SK-N-SH (cell line): ENCODE measurements around the gene SLC12A9. TPM values are rescaled to one million over a fixed set of nuclear protein-coding genes. Genes with fewer than 3 reads are reported as not detected.
A peak's percentile ranks its signal among the peaks of the same experiment; 100 is the strongest.

Experiments used
- CTCF ChIA-PET: fragments of 300-600, 350-600 bp; formaldehyde crosslinking; extraction: SDS; loops from one replicate; lab custom pipeline; 2021; lab: Yijun Ruan, JAX
- POLR2A ChIA-PET: fragments of 350-600 bp; sonication (Branson Sonifier 250); formaldehyde crosslinking; extraction: SDS; loops from one replicate; lab custom pipeline; 2020; ENCODE audit warnings: antibody characterized with exemption, inconsistent platforms; lab: Yijun Ruan, JAX
- DNase-seq: peaks from one replicate; pipeline ENCODE4 v3.0.0; 2012
- H2AFZ ChIP-seq: fragments of 200-600 bp; sonication (generic); 2 replicates; pipeline ENCODE4 v1.8.1; 2016; ENCODE audit warnings: antibody characterized with exemption, mild to moderate bottlenecking, low read depth
- H3F3A ChIP-seq: fragments of 200-600 bp; sonication (generic); replicated peaks from 2 replicates; pipeline ENCODE3; 2016; ENCODE audit warnings: antibody characterized with exemption, mild to moderate bottlenecking; ENCODE audit not compliant: insufficient read depth
- H3K27ac ChIP-seq, 2 experiments: fragments of 200-500 bp in 1 of 2; fragments of 200-600 bp in 1 of 2; sonication (Bioruptor generic) in 1 of 2; sonication (generic), shearing (Covaris generic) in 1 of 2; 2 replicates each; pipeline versions ENCODE4 v1.5.1 to v1.6.1; 2014 to 2016; ENCODE audit warnings: low read depth in 2 of 2, inconsistent platforms in 1 of 2, low read length in 1 of 2, mild to moderate bottlenecking in 1 of 2, mixed read lengths in 1 of 2
- H3K27me3 ChIP-seq: fragments of 200-600 bp; sonication (generic), shearing (Covaris generic); 2 replicates; pipeline ENCODE4 v1.6.1; 2016; ENCODE audit warnings: mixed run types; ENCODE audit not compliant: insufficient read depth
- H3K36me3 ChIP-seq, 2 experiments: fragments of 200-500 bp in 1 of 2; fragments of 200-600 bp in 1 of 2; sonication (Bioruptor generic) in 1 of 2; sonication (generic) in 1 of 2; replicated peaks in 1 of 2; 2 replicates each; pipeline versions ENCODE3 to v1.5.1; 2014 to 2016; ENCODE audit warnings: low read length in 1 of 2, mild to moderate bottlenecking in 1 of 2; ENCODE audit not compliant: insufficient read depth in 2 of 2, control insufficient read depth in 1 of 2
- H3K4me1 ChIP-seq, 2 experiments: fragments of 200-500 bp in 1 of 2; fragments of 200-600 bp in 1 of 2; sonication (Bioruptor generic) in 1 of 2; sonication (generic), shearing (Covaris generic) in 1 of 2; 2 replicates each; pipeline versions ENCODE4 v1.5.1 to v1.6.1; 2014 to 2016; ENCODE audit warnings: low read depth in 1 of 2, low read length in 1 of 2, mixed run types in 1 of 2; ENCODE audit not compliant: insufficient read depth in 2 of 2, control insufficient read depth in 1 of 2
- H3K4me2 ChIP-seq: fragments of 200-600 bp; sonication (generic), shearing (Covaris generic); 2 replicates; pipeline ENCODE4 v1.6.1; 2017; ENCODE audit warnings: mixed run types
- H3K4me3 ChIP-seq, 2 experiments: fragments of 200-500 bp in 1 of 2; fragments of 200-600 bp in 1 of 2; sonication (Bioruptor generic) in 1 of 2; sonication (generic), shearing (Covaris generic) in 1 of 2; 2 replicates each; pipeline versions ENCODE4 v1.5.1 to v1.8.1; 2014 to 2016; ENCODE audit warnings: low read depth in 2 of 2, inconsistent platforms in 1 of 2, low read length in 1 of 2, mild to moderate bottlenecking in 1 of 2, mixed read lengths in 1 of 2, moderate library complexity in 1 of 2
- H3K79me2 ChIP-seq: fragments of 200-600 bp; sonication (generic); 2 replicates; pipeline ENCODE4 v1.8.1; 2017; ENCODE audit warnings: mild to moderate bottlenecking; ENCODE audit not compliant: insufficient read depth
- H3K9ac ChIP-seq: fragments of 200-600 bp; sonication (generic); 2 replicates; pipeline ENCODE4 v1.6.1; 2017; ENCODE audit warnings: mixed run types
- H3K9me2 ChIP-seq: fragments of 200-600 bp; sonication (generic); 2 replicates; pipeline ENCODE4 v1.6.1; 2017; ENCODE audit warnings: mixed run types
- H3K9me3 ChIP-seq: fragments of 200-600 bp; sonication (generic); 2 replicates; pipeline ENCODE4 v1.6.1; 2017; ENCODE audit warnings: mixed run types, mild to moderate bottlenecking, moderate library complexity
- H4K20me1 ChIP-seq: fragments of 200-600 bp; sonication (generic); 2 replicates; pipeline ENCODE4 v1.6.1; 2017; ENCODE audit warnings: mild to moderate bottlenecking, mixed run types; ENCODE audit not compliant: insufficient read depth
- EP300 ChIP-seq, 2 experiments: IDR thresholded peaks; 2 replicates each; pipeline versions ENCODE4 v1.4.0 to v1.6.1; 2012; ENCODE audit warnings: borderline replicate concordance in 1 of 2, low read depth in 1 of 2, low read length in 1 of 2
- MXI1 ChIP-seq: IDR thresholded peaks from 2 replicates; pipeline ENCODE4 v1.6.1; 2012; ENCODE audit warnings: mild to moderate bottlenecking, low read depth, low read length, improper control_type of control experiment
- POLR2AphosphoS5 ChIP-seq: IDR thresholded peaks from 2 replicates; pipeline ENCODE4 v1.6.1; 2012; ENCODE audit warnings: low read depth, low read length
- RCOR1 ChIP-seq: fragments of 150-350 bp; IDR thresholded peaks from 2 replicates; pipeline ENCODE4 v1.6.1; 2017; ENCODE audit warnings: antibody characterized with exemption, low read length
- RFX5 ChIP-seq: IDR thresholded peaks from 2 replicates; pipeline ENCODE4 v1.6.1; 2012; ENCODE audit warnings: mild to moderate bottlenecking, improper control_type of control experiment, low read length
- SMC3 ChIP-seq: IDR thresholded peaks from 2 replicates; pipeline ENCODE4 v1.6.1; 2012; ENCODE audit warnings: low read depth, low read length, improper control_type of control experiment
- TAF1 ChIP-seq: IDR thresholded peaks from 2 replicates; pipeline ENCODE4 v1.6.1; 2012; ENCODE audit warnings: low read depth, mild to moderate bottlenecking, low read length, moderate library complexity, borderline replicate concordance
- TCF12 ChIP-seq: IDR thresholded peaks from 2 replicates; pipeline ENCODE4 v1.4.0; 2012
- TEAD4 ChIP-seq: IDR thresholded peaks from 2 replicates; pipeline ENCODE4 v1.4.0; 2012; ENCODE audit warnings: mild to moderate bottlenecking, borderline replicate concordance; ENCODE audit not compliant: insufficient read depth
- YY1 ChIP-seq: IDR thresholded peaks from 2 replicates; pipeline ENCODE4 v1.4.0; 2012; ENCODE audit warnings: low read depth, mild to moderate bottlenecking
- WGBS: methylation state at CpG from one replicate; pipeline ENCODE4 v1.1.6; 2017; ENCODE audit warnings: low lambda C conversion rate; 5-methylcytosine and 5-hydroxymethylcytosine counted together
- polyA plus RNA-seq, 3 experiments: library from polyadenylated mRNA; depleted of rRNA; stranded (reverse); fragments of >200 nt; gene quantifications; 2 replicates each; pipeline ENCODE4 v1.2.3, GENCODE V29; 2012
- TF ChIP-seq, protein P1 (sequence below): IDR thresholded peaks from 2 replicates; pipeline ENCODE4 v1.4.0; 2012; ENCODE audit warnings: low read depth
- TF ChIP-seq, protein P2 (sequence below): IDR thresholded peaks from 2 replicates; pipeline ENCODE4 v1.6.1; 2012; ENCODE audit warnings: mild to moderate bottlenecking, low read depth, low read length, moderate library complexity

Gene SLC12A9
- polyA plus RNA-seq, 1 of the 3 experiments (the other 2 are of a cell fraction), result 29.7 TPM

DNA sequence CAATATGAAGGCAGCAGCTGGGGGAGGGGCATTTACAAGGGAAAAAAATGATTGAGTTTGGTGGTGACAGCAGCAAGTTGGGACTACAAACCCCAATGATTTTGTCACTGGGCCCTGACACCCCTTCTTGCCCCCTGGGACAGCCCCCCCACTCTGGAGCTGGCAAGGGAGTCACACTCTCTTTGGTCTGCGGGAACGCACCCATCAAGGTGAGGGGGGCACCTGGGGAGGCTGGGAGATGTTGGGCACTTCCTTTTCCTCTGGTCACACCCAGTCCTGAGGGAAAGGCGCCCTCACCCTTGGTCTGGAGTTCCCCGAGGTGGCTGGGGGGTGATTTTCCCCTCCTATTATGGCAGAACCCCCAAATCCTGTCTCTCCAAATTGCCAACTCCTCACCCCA, 49.6 kb upstream of the SLC12A9 start (continued):
- TF ChIP-seq TAF1 (no peak), TCF12 (no peak), POLR2AphosphoS5 (no peak)

DNA sequence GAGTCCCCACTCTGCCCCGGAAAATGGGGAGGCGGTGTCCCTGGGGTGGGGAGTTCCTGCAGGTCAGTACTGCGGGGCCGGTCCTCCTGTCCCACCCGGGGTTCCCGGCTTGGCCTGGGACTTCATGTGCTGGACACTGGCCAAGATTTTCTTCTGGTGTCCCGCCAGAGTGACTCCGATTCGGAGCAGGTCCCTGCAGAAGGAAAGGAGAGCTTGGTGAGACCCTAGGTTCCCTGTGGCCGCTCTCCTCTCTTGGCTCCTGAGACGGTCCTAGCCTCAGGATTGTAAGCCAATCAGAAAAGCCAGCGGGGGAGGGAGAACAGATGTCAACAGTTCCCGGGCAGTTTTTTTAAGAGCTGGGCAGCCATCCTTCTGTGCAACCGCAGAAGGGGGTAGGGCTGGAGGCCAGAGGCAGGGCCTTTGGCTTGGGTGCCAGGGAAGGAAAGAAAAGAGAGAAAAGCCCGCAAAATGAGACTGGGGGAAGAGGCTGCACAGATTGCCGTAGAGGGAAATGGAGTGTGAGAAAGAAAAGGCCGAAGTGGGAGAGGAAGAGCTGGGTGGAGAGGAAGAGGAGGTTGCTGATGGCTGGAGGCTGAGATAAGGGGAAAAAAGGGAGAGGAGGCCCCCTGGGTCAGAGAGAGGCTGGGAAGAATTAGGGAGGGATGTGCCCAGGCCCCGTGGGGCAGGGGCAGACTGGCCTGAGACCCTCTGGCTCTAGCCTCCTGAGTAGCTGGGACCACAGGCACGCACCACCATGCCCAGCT, 48.9 kb upstream of the SLC12A9 start:
- Histone ChIP-seq H3K36me3 (peaks cover 10 to 25% of the 10 kb centered on the region in 2 experiments), H2AFZ (no peak overlapping the region), H3K79me2 (no peaks in the 10 kb centered on the region), H3K9me3 (no peaks in the 10 kb centered on the region), H3K27ac (peak overlapping the region; percentile 53 to 58), H3K27me3 (no peaks in the 10 kb centered on the region), H3K9ac (no peak overlapping the region), H3K4me2 (peak overlapping the region; percentile 57), H3K4me3 (no peak overlapping the region), H3K4me1 (peaks cover 21% of the 10 kb centered on the region in 2 experiments; a peak in 3 of 4 replicates), H3F3A (peaks cover 24% of the 10 kb centered on the region), H3K9me2 (no peaks in the 10 kb centered on the region), H4K20me1 (no peaks in the 10 kb centered on the region)
- TF ChIP-seq EP300 (IDR thresholded peaks at IDR 0.05; ENCODE audit: borderline replicate concordance in 1 of 2, low read depth in 1 of 2, low read length in 1 of 2), result peak in 1 of 2 experiments; percentile 26; a peak in 1 of 4 replicates
- TF ChIP-seq, protein P1, sequence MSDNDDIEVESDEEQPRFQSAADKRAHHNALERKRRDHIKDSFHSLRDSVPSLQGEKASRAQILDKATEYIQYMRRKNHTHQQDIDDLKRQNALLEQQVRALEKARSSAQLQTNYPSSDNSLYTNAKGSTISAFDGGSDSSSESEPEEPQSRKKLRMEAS, result no peak; the same call in 1 of the 2 replicates
- no peak for TF ChIP-seq SMC3
- no peak for TF ChIP-seq RCOR1
- TF ChIP-seq, protein P2, sequence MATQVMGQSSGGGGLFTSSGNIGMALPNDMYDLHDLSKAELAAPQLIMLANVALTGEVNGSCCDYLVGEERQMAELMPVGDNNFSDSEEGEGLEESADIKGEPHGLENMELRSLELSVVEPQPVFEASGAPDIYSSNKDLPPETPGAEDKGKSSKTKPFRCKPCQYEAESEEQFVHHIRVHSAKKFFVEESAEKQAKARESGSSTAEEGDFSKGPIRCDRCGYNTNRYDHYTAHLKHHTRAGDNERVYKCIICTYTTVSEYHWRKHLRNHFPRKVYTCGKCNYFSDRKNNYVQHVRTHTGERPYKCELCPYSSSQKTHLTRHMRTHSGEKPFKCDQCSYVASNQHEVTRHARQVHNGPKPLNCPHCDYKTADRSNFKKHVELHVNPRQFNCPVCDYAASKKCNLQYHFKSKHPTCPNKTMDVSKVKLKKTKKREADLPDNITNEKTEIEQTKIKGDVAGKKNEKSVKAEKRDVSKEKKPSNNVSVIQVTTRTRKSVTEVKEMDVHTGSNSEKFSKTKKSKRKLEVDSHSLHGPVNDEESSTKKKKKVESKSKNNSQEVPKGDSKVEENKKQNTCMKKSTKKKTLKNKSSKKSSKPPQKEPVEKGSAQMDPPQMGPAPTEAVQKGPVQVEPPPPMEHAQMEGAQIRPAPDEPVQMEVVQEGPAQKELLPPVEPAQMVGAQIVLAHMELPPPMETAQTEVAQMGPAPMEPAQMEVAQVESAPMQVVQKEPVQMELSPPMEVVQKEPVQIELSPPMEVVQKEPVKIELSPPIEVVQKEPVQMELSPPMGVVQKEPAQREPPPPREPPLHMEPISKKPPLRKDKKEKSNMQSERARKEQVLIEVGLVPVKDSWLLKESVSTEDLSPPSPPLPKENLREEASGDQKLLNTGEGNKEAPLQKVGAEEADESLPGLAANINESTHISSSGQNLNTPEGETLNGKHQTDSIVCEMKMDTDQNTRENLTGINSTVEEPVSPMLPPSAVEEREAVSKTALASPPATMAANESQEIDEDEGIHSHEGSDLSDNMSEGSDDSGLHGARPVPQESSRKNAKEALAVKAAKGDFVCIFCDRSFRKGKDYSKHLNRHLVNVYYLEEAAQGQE, result no peak; the same call in 1 of the 2 replicates
- TF ChIP-seq TCF12, result peak; percentile 80
- 0 out of 2 replicates have a peak, but pooled peaks have one; percentile 38 for TF ChIP-seq YY1
- TF ChIP-seq TEAD4, result no peak
- TF ChIP-seq RFX5, result peak; percentile 100
- TF ChIP-seq MXI1, result 0 out of 2 replicates have a peak, but pooled peaks have one; percentile 15
- ChIA-PET POLR2A (interaction anchor here (0.7 to 2.1 kb wide), 4 partner anchors 12 to 86 kb away, joined by 3 to 9 read pairs (median 4); partner anchors contain the start of genes SLC12A9 and UFSP1), CTCF (interaction anchor here (1.5 to 16.7 kb wide), 5 partner anchors 10 to 98 kb away, joined by 5 to 398 read pairs (median 84); partner anchors contain the start of genes EPHB4, EPO, POP7 and SLC12A9)
- WGBS, result 29% methylated on average over 13 of the region's 19 CpGs
- peak; percentile 93 for DNase-seq
